ELR (cell line): ENCODE results near the gene WDR49.
"Not testable (repeated sequence)": the region's sequence is repeated elsewhere in the genome, so short reads cannot be mapped to it uniquely, and the experiment has no call there.

ENCODE experiments used
- DNase-seq: peaks from one replicate; pipeline ENCODE4 v3.0.0-alpha.2; 2015; ENCODE audit warnings: low read depth

Gene WDR49

GRCh38 chr3:167614196-167614595, 39.5 kb downstream of the WDR49 start:
- not testable (repeated sequence) for DNase-seq

GRCh38 chr3:167611718-167612117, 42.0 kb downstream of the WDR49 start:
- no peak for DNase-seq

GRCh38 chr3:167609156-167609555, 44.6 kb downstream of the WDR49 start:
- no peak for DNase-seq

- no peak for DNase-seq
Observed at GRCh38 chr3:167606836-167607235, 46.9 kb downstream of the WDR49 start.

- no peak for DNase-seq
Observed at GRCh38 chr3:167605871-167606270, 47.9 kb downstream of the WDR49 start.

- no peak for DNase-seq
Observed at GRCh38 chr3:167602041-167602440, 51.7 kb downstream of the WDR49 start.

GRCh38 chr3:167587651-167588050, 66.1 kb downstream of the WDR49 start:
- no peak for DNase-seq

- DNase-seq: no peak
Observed at GRCh38 chr3:167575000-167575600, 78.6 kb downstream of the WDR49 start.

GRCh38 chr3:167572991-167573390, 80.8 kb downstream of the WDR49 start:
- no peak for DNase-seq

- no peak for DNase-seq
Observed at GRCh38 chr3:167568634-167569033, 85.1 kb downstream of the WDR49 start.

GRCh38 chr3:167565489-167565888, 88.3 kb downstream of the WDR49 start:
- DNase-seq: no peak

GRCh38 chr3:167564612-167565011, 89.1 kb downstream of the WDR49 start:
- no peak for DNase-seq

- no peak for DNase-seq
Observed at GRCh38 chr3:167559924-167560323, 93.8 kb downstream of the WDR49 start.

- DNase-seq: no peak
Observed at GRCh38 chr3:167554898-167555297, 98.8 kb downstream of the WDR49 start.

GRCh38 chr3:167538081-167538480, 115.7 kb downstream of the WDR49 start:
- DNase-seq: no peak

- DNase-seq: no peak
Observed at GRCh38 chr3:167521006-167521355, 132.8 kb downstream of the WDR49 start.

GRCh38 chr3:167520266-167521005, 133.3 kb downstream of the WDR49 start:
- DNase-seq: no peak

GRCh38 chr3:167507954-167508353, 145.8 kb downstream of the WDR49 start:
- DNase-seq: no peak

- no peak for DNase-seq
Observed at GRCh38 chr3:167502401-167502800, 151.3 kb downstream of the WDR49 start.

GRCh38 chr3:167501941-167502340, 151.8 kb downstream of the WDR49 start:
- no peak for DNase-seq

GRCh38 chr3:167497903-167498302, 155.8 kb downstream of the WDR49 start:
- DNase-seq: no peak

- DNase-seq: peak; percentile 28
Observed at GRCh38 chr3:167493244-167493643, 160.5 kb downstream of the WDR49 start.

GRCh38 chr3:167491621-167492020, 162.1 kb downstream of the WDR49 start:
- DNase-seq: no peak

- no peak for DNase-seq
Observed at GRCh38 chr3:167489571-167489970, 164.2 kb downstream of the WDR49 start.
